Heart left ventricle (tissue), 16 donors: ENCODE measurements around the gene PPP1R9B. TPM values are rescaled to one million over a fixed set of nuclear protein-coding genes. Genes with fewer than 3 reads are reported as not detected.

Experiments
- ATAC-seq, 4 donors: fragments of 200-7000 bp; cut with Tn5 transposase; one replicate each; pipeline ENCODE4 v1.9.1; 2020 to 2022; ENCODE audit warnings: moderate library complexity in 4 of 4, mild to moderate bottlenecking in 3 of 4, moderate number of reproducible peaks in 1 of 4
- DNase-seq, 5 donors: peaks; one replicate each; pipeline ENCODE4 v3.0.0-alpha.2; 2020
- H3K27ac ChIP-seq, 12 donors: fragments of 200-600 bp; sonication (generic) in 4 of 12; one replicate each; pipeline versions ENCODE4 v1.5.0 to v1.8.0; 2016 to 2022; ENCODE audit warnings: mild to moderate bottlenecking in 2 of 12
- H3K27me3 ChIP-seq, 9 donors: fragments of 200-600 bp; sonication (generic) in 2 of 9; one replicate each; pipeline versions ENCODE4 v1.5.1 to v1.8.0; 2016 to 2022; ENCODE audit warnings: mild to moderate bottlenecking in 3 of 9
- H3K36me3 ChIP-seq, 9 donors: fragments of 200-600 bp; sonication (generic) in 2 of 9; one replicate each; pipeline versions ENCODE4 v1.5.0 to v1.8.0; 2018 to 2022; ENCODE audit warnings: mild to moderate bottlenecking in 2 of 9
- H3K4me1 ChIP-seq, 12 donors: fragments of 200-600 bp; sonication (generic) in 4 of 12; one replicate each; pipeline versions ENCODE4 v1.5.0 to v1.8.0; 2016 to 2022; ENCODE audit warnings: mild to moderate bottlenecking in 3 of 12
- H3K4me3 ChIP-seq, 12 donors: fragments of 200-600 bp; sonication (generic) in 4 of 12; one replicate each; pipeline versions ENCODE4 v1.5.0 to v1.8.0; 2017 to 2022; ENCODE audit warnings: mild to moderate bottlenecking in 9 of 12, moderate library complexity in 4 of 12
- H3K9me3 ChIP-seq, 12 donors: fragments of 200-600 bp; sonication (generic) in 4 of 12; one replicate each; pipeline versions ENCODE4 v1.5.0 to v1.8.0; 2016 to 2022; ENCODE audit warnings: mild to moderate bottlenecking in 1 of 12
- CTCF ChIP-seq, 12 donors: fragments of 200-600 bp; sonication (generic) in 4 of 12; IDR thresholded peaks; one replicate each; pipeline versions ENCODE4 v1.5.0 to v1.8.0; 2018 to 2022; ENCODE audit warnings: antibody characterized with exemption in 12 of 12, mild to moderate bottlenecking in 5 of 12
- POLR2A ChIP-seq, 2 donors: fragments of 450-650 bp; IDR thresholded peaks; one replicate each; pipeline ENCODE4 v1.6.1; 2017; ENCODE audit warnings: antibody characterized with exemption in 2 of 2, mild to moderate bottlenecking in 2 of 2, moderate library complexity in 2 of 2
- WGBS, 4 donors: extraction: QIAGEN DNeasy Blood & Tissue Kit in 2 of 4; methylation state at CpG; one replicate each; pipeline versions ENCODE4 v1.1.5 to v1.1.7; 2013 to 2018; 5-methylcytosine and 5-hydroxymethylcytosine counted together
- intact Hi-C, 10 donors: fragments of 100-400 bp; cut with DNase I; formaldehyde crosslinking; loops; one replicate each; pipeline versions ENCODE4 v1.11.1 to v1.14.2; 2022
- polyA plus RNA-seq, 2 donors: library from polyadenylated mRNA; stranded (reverse); fragments of 200-250 nt; gene quantifications; one replicate each; pipeline ENCODE4 v1.2.3, GENCODE V29; 2013
- total RNA-seq, 9 donors: library from RNA; depleted of rRNA in 2 of 9; stranded (reverse); fragments of >200 nt in 2 of 9; fragmentation: NEBNext Ultra II Directional in 3 of 9; extraction: Animal tissue kit (Norgen Biotek cat#: 25700) in 3 of 9; gene quantifications; one replicate each; pipeline versions ENCODE4 v1.1.0 to v1.2.4, GENCODE V29; 2016 to 2023
- donor health status: ischemic (EF 13 %, LVEDD 7.1; RV severe dilation, severe dysfunction).
- donor health status: healthy with polysubstance abuse.
- donor health status: DM: no; HTN: yes; CAD: no.
- donor health status: DM: no; HTN: no; CAD: no.
- donor health status: ischemic (EF 25% LVEDD 6.9; RV normal size, moderate dysfunction).
- donor health status: ischemic (EF 25% LVEDD 5.7; RV mildly dilated, moderate dysfunction).
- donor health status: healthy.
- donor health status: DM: yes; HTN: yes; CAD: no.
- donor health status: ischemic (EF 35%, LVEDD 5.7; RV mildly dilated, moderate dysfunction).
- donor health status: nonischemic (EF 11% LVEDD 7.7; RV severe dilation, severe dysfunction).
- donor health status: DM: yes; HTN: yes; CAD: no.
- donor health status: PGD.
- donor health status: ischemic (EF 29% LVEDD 5.4; RV normal size, mild dysfunction).
- donor health status: nonischemic (EF 23%, LVEDD 6.1; RV moderate dilation, normal function).

PPP1R9B gene
- total and polyA plus RNA-seq, 11 donors: 17.0 to 55.9 (median 31.3) TPM

- 58 to 80% (median 67%) methylated on average over 4 to 7 of the region's 7 CpGs for WGBS, 4 donors
- Histone ChIP-seq H3K4me1 (peaks cover 0 to 64% (median 50%) of the 10 kb centered on the region in 12 donors), H3K27ac (peak overlapping the region; percentile 83 to 99 (median 96)), H3K27me3 (no peaks in the 10 kb centered on the region), H3K4me3 (peak overlapping the region in 8 of 12 donors; percentile 61 to 98 (median 96)), H3K36me3 (no peaks in the 10 kb centered on the region), H3K9me3 (no peaks in the 10 kb centered on the region)
- ATAC-seq (no peak), DNase-seq (peak in 1 of 5 donors; percentile 18)
- TF ChIP-seq CTCF (IDR thresholded peaks at IDR 0.05): no peak
- intact Hi-C loops: loop anchor here in 1 of 10 donors (5.0 kb wide), 1 partner anchor 55 kb away; the partner anchor contains the start of gene PDK2
Observed at GRCh38 chr17:50152736-50153135, 2.3 kb upstream of the PPP1R9B start.

- peaks cover 4 to 71% (median 55%) of the 10 kb centered on the region in 12 donors for H3K4me1 ChIP-seq
- intact Hi-C loops: loop anchor here in 1 of 10 donors (5.0 kb wide), 1 partner anchor 55 kb away; the partner anchor contains the start of gene PDK2
- 8 to 9% (median 8%) methylated on average over 11 to 12 of the region's 12 CpGs for WGBS, 4 donors
- peak; percentile 88 to 92 (median 90) for DNase-seq
- H3K4me3 ChIP-seq: peak overlapping the region; percentile 61 to 98 (median 92)
- peak; percentile 66 to 85 (median 70) for ATAC-seq
- no peaks in the 10 kb centered on the region for H3K27me3 ChIP-seq
- no peaks in the 10 kb centered on the region for H3K36me3 ChIP-seq
- no peaks in the 10 kb centered on the region for H3K9me3 ChIP-seq
- H3K27ac ChIP-seq: peak overlapping the region; percentile 83 to 99 (median 96)
- TF ChIP-seq CTCF (IDR thresholded peaks at IDR 0.05) (peak in 1 of 12 donors; percentile 4), POLR2A (IDR thresholded peaks at IDR 0.05) (peak in 1 of 2 donors; percentile 39)
Observed at GRCh38 chr17:50151937-50152547, 1.6 kb upstream of the PPP1R9B start.

- Histone ChIP-seq H3K27ac (peak overlapping the region; percentile 83 to 99 (median 96)), H3K27me3 (no peaks in the 10 kb centered on the region), H3K9me3 (no peaks in the 10 kb centered on the region), H3K4me1 (peaks cover 9 to 79% (median 63%) of the 10 kb centered on the region in 12 donors), H3K4me3 (peak overlapping the region; percentile 61 to 98 (median 92)), H3K36me3 (no peaks in the 10 kb centered on the region)
- ATAC-seq (peak; percentile 75 to 85 (median 80)), DNase-seq (peak; percentile 93 to 95 (median 95))
- intact Hi-C loops: loop anchor here in 1 of 10 donors (5.0 kb wide), 1 partner anchor 54 kb away; the partner anchor contains the start of gene PDK2
- TF ChIP-seq POLR2A (IDR thresholded peaks at IDR 0.05): peak in 1 of 2 donors; percentile 62
- peak; percentile 41 to 75 (median 62) for TF ChIP-seq CTCF (IDR thresholded peaks at IDR 0.05)
- WGBS, 4 donors: 0 to 1% (median 0%) methylated on average over 25 to 40 of the region's 40 CpGs
Observed at GRCh38 chr17:50151041-50151936, 812 bp upstream of the PPP1R9B start.
